ENCODE data around the gene EEIG2.

DNA sequence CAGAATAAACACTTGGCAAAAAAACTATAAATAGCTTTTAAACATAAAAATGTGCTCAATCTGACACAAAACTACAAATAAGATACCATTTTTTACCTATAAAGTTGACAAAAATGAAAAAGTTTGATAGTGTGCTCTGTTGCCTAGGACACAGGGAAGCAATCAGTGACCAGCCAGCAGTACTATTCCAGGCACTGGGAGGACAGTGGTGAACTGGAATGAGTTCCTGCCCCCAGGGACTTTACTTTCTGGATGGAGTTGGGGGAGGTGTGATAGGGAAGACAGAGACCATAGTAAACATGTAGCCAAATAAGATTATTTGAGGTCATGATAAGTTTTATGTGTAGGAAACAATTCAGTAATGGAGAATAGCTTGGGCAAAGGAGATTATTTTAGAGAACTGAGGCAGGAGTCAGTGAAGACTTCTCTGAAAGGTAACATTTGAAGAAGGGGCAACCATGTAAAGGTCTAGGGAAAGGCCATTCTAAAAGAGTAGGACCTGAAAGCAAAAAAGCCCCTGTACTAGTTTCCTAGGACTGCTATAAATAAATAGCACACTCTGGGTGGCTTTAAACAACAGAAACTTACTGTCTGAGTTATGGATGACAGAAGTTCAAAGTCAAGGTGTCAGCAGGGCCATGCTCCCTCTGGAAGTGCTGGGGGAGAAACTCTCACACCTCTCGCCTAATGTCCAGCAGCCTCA, 42.0 kb downstream of the EEIG2 start:
- TF ChIP-seq, protein P1, sequence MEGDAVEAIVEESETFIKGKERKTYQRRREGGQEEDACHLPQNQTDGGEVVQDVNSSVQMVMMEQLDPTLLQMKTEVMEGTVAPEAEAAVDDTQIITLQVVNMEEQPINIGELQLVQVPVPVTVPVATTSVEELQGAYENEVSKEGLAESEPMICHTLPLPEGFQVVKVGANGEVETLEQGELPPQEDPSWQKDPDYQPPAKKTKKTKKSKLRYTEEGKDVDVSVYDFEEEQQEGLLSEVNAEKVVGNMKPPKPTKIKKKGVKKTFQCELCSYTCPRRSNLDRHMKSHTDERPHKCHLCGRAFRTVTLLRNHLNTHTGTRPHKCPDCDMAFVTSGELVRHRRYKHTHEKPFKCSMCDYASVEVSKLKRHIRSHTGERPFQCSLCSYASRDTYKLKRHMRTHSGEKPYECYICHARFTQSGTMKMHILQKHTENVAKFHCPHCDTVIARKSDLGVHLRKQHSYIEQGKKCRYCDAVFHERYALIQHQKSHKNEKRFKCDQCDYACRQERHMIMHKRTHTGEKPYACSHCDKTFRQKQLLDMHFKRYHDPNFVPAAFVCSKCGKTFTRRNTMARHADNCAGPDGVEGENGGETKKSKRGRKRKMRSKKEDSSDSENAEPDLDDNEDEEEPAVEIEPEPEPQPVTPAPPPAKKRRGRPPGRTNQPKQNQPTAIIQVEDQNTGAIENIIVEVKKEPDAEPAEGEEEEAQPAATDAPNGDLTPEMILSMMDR (IDR thresholded peaks at IDR 0.05) = no peak
- TF ChIP-seq POLR2AphosphoS5 (IDR thresholded peaks at IDR 0.05) (no peak), EP300 (IDR thresholded peaks at IDR 0.05) (no peak), POLR2A (IDR thresholded peaks at IDR 0.05) (no peak)
